Natural killer cell (primary cell): ENCODE data around the gene B3GALT6. TPM values are rescaled to one million over a fixed set of nuclear protein-coding genes. Genes with fewer than 3 reads are reported as not detected.

Source experiments
- ATAC-seq, 3 donors: fragments of 150-1000 bp in 2 of 3; fragments of 200-7000 bp in 1 of 3; cut with Tn5 transposase; 1 replicate in 1 of 3; 2 replicates in 2 of 3; pipeline ENCODE4 v1.10.0; 2021; ENCODE audit warnings: mild to moderate bottlenecking in 2 of 3, moderate library complexity in 2 of 3
- DNase-seq, 2 donors: peaks; one replicate each; pipeline versions ENCODE4 v3.0.0 to v3.0.0-alpha.2; 2013 to 2021; ENCODE audit warnings: mixed read lengths in 1 of 2
- H3K27ac ChIP-seq: one replicate; pipeline ENCODE4 v1.5.1; 2013; ENCODE audit warnings: mild to moderate bottlenecking, low read length
- H3K27me3 ChIP-seq: one replicate; pipeline ENCODE4 v1.6.1; 2013; ENCODE audit warnings: low read length; ENCODE audit not compliant: control insufficient read depth, insufficient read depth
- H3K36me3 ChIP-seq: one replicate; pipeline ENCODE4 v1.6.1; 2013; ENCODE audit warnings: low read length; ENCODE audit not compliant: control insufficient read depth, insufficient read depth
- H3K4me1 ChIP-seq: one replicate; pipeline ENCODE4 v1.6.1; 2013; ENCODE audit warnings: low read length; ENCODE audit not compliant: control insufficient read depth, insufficient read depth
- H3K4me3 ChIP-seq: one replicate; pipeline ENCODE4 v1.5.1; 2013; ENCODE audit warnings: low read length
- H3K9me3 ChIP-seq: one replicate; pipeline ENCODE4 v1.6.1; 2013; ENCODE audit warnings: low read length; ENCODE audit not compliant: control insufficient read depth, insufficient read depth
- H3K27ac Mint-ChIP-seq, 2 donors: one replicate each; pipeline ENCODE4 v1.8.0; 2022; ENCODE audit warnings: mild to moderate bottlenecking in 2 of 2, mixed read lengths in 2 of 2, moderate library complexity in 1 of 2
- H3K27me3 Mint-ChIP-seq, 2 donors: one replicate each; pipeline ENCODE4 v1.8.0; 2022; ENCODE audit warnings: low read depth in 2 of 2, mixed read lengths in 2 of 2
- H3K36me3 Mint-ChIP-seq: one replicate; pipeline ENCODE4 v1.8.0; 2022; ENCODE audit warnings: mixed read lengths
- H3K4me1 Mint-ChIP-seq, 2 donors: one replicate each; pipeline ENCODE4 v1.8.0; 2022; ENCODE audit warnings: mixed read lengths in 2 of 2
- H3K4me3 Mint-ChIP-seq: one replicate; pipeline ENCODE4 v1.8.0; 2022; ENCODE audit warnings: mild to moderate bottlenecking, moderate library complexity, mixed read lengths
- H3K9me3 Mint-ChIP-seq, 2 donors: one replicate each; pipeline ENCODE4 v1.8.0; 2022; ENCODE audit warnings: mixed read lengths in 2 of 2
- WGBS: methylation state at CpG from one replicate; pipeline ENCODE4 v1.1.7; 2013; ENCODE audit warnings: missing lambda C conversion rate; ENCODE audit not compliant: insufficient coverage; 5-methylcytosine and 5-hydroxymethylcytosine counted together
- intact Hi-C: fragments of 100-400 bp; cut with micrococcal nuclease; formaldehyde crosslinking; loops from one replicate; pipeline ENCODE4 v1.14.2; 2022
- total RNA-seq, 4 donors: library from RNA; stranded (reverse); fragments of 120-200 nt in 1 of 4; gene quantifications; one replicate each; pipeline versions ENCODE4 v1.2.3 to v1.2.4, GENCODE V29; 2013 to 2022
- TF ChIP-seq, protein P1 (sequence below): fragments of 200-600 bp; IDR thresholded peaks from one replicate; pipeline ENCODE4 v1.8.0; 2022; ENCODE audit warnings: antibody characterized with exemption

B3GALT6 gene
- total RNA-seq, 3 donors from 2014 or later (not counting 1 experiment from before 2014, with no cell fraction given), result 13.7 to 16.5 (median 16.3) TPM

DNA sequence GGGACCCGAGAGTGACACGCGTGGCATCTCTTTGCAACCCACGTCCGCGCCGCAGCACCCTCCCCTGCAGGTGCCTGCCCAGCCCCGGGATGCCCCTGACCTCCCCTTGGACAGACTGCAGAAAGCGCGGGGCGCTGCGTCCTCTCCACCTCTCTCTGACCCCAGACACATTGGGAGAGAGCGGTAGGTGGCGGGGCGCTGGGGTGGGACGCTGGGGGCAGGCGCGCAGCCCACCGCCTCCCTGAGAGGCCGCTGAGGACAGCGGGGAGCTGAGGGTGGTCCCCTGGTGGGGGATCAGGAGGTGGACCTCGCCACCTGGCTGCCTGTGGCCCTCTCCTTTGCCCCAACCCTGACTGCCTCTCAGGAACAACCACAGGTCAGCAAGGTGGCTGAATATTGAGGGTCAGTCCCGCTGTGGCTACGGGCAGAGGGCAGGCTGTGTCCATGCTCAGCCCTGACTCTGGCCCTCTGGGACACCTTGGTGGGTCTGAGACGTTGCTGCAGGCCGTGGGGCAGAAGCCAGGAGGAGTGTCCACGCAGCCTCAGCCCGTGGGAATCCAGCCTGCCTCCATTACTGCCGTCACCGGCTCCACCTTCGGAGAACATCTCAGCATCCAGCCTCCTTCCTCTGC lies 42.4 kb downstream of the B3GALT6 start:
- no peak for ATAC-seq
- WGBS, result 32% methylated on average over 31 of the region's 31 CpGs

DNA sequence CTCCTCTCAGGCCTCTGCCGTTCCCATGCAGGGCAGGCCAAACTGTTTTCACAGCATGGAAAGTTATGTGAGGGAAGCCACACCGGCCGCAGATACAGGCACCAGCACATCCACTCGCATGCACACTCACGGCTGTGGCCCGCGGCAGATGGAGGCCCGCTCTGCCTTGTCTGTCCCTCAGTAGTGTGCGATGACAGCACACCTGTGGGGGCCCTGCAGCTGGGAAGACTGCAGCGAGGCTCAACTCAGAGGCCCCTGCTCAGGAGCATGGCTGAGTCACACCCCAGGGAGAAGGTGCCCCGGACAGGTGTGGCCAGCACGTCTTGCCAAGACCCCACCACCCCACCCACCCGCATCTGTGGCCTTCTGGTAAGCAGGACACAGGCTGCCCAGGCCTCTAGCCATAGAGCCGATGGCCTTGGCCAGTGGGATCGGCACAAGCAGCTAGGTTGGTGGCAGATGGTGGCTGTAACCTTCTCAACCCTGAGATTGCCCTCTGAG lies 42.9 kb downstream of the B3GALT6 start:
- H3K4me1 Mint-ChIP-seq, result peaks cover 25 to 29% of the 10 kb centered on the region in 2 donors
- ATAC-seq (no peak), DNase-seq (no peak)
- Histone ChIP-seq H3K9me3 (no peaks in the 10 kb centered on the region), H3K27ac (no peak overlapping the region), H3K27me3 (no peaks in the 10 kb centered on the region), H3K36me3 (no peaks in the 10 kb centered on the region), H3K4me1 (peaks cover 40% of the 10 kb centered on the region), H3K4me3 (no peak overlapping the region)
- no peaks in the 10 kb centered on the region for H3K9me3 Mint-ChIP-seq
- intact Hi-C loops, result loop anchor here (5.0 kb wide), 2 partner anchors 32 to 158 kb away; partner anchors contain the start of genes ACAP3, C1orf159 and PUSL1
- WGBS, result 94% methylated on average over 15 of the region's 15 CpGs
- TF ChIP-seq, protein P1, sequence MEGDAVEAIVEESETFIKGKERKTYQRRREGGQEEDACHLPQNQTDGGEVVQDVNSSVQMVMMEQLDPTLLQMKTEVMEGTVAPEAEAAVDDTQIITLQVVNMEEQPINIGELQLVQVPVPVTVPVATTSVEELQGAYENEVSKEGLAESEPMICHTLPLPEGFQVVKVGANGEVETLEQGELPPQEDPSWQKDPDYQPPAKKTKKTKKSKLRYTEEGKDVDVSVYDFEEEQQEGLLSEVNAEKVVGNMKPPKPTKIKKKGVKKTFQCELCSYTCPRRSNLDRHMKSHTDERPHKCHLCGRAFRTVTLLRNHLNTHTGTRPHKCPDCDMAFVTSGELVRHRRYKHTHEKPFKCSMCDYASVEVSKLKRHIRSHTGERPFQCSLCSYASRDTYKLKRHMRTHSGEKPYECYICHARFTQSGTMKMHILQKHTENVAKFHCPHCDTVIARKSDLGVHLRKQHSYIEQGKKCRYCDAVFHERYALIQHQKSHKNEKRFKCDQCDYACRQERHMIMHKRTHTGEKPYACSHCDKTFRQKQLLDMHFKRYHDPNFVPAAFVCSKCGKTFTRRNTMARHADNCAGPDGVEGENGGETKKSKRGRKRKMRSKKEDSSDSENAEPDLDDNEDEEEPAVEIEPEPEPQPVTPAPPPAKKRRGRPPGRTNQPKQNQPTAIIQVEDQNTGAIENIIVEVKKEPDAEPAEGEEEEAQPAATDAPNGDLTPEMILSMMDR, result no peak
- H3K36me3 Mint-ChIP-seq, result no peaks in the 10 kb centered on the region
- no peaks in the 10 kb centered on the region for H3K27me3 Mint-ChIP-seq
- peak overlapping the region; percentile 81 for H3K4me3 Mint-ChIP-seq
- H3K27ac Mint-ChIP-seq, result peak overlapping the region in 1 of 2 donors; percentile 51

More for the DNA sequence above, 42.4 kb downstream of the B3GALT6 start:
- Histone ChIP-seq H3K4me3 (peak overlapping the region; percentile 68), H3K27me3 (no peaks in the 10 kb centered on the region), H3K27ac (peak overlapping the region; percentile 21), H3K36me3 (no peaks in the 10 kb centered on the region), H3K4me1 (peaks cover 40% of the 10 kb centered on the region), H3K9me3 (no peaks in the 10 kb centered on the region)
- no peaks in the 10 kb centered on the region for H3K27me3 Mint-ChIP-seq
- intact Hi-C loops, result loop anchor here (5.0 kb wide), 2 partner anchors 33 to 157 kb away; partner anchors contain the start of genes ACAP3, C1orf159 and PUSL1
- no peak for DNase-seq
- H3K27ac Mint-ChIP-seq, result peak overlapping the region in 1 of 2 donors; percentile 51
- TF ChIP-seq, protein P1, result no peak
- H3K9me3 Mint-ChIP-seq, result no peaks in the 10 kb centered on the region
- H3K36me3 Mint-ChIP-seq, result no peaks in the 10 kb centered on the region
- H3K4me3 Mint-ChIP-seq, result peak overlapping the region; percentile 81
- peaks cover 28 to 34% of the 10 kb centered on the region in 2 donors for H3K4me1 Mint-ChIP-seq

DNA sequence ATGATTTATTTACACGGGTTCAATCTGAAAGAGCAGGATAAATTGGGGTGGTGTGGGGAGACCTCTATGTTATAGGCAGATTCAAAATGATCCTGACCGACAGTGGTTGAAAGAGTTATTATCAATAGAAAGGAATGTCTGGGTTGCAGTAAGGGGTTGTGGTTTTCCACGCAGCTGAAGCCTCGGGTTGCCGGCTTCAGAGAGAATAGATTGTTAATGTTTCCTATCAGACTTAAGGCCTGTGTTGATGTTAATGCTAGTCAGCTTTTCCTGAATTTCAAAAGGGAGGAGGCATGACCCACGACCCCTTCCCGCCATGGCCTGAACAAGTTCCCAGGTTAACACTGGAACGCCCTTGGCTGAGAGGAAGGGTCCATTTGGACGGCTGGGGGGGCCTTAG lies 43.8 kb downstream of the B3GALT6 start:
- no peaks in the 10 kb centered on the region for H3K9me3 Mint-ChIP-seq
- H3K27ac Mint-ChIP-seq, result no peak overlapping the region

More for the DNA sequence above, 43.8 kb downstream of the B3GALT6 start:
- WGBS, result 87% methylated on average over 9 of the region's 9 CpGs
- Histone ChIP-seq H3K4me1 (peaks cover 33% of the 10 kb centered on the region), H3K27me3 (no peaks in the 10 kb centered on the region), H3K9me3 (no peaks in the 10 kb centered on the region), H3K27ac (no peak overlapping the region), H3K4me3 (no peak overlapping the region), H3K36me3 (no peaks in the 10 kb centered on the region)
- peaks cover 17 to 21% of the 10 kb centered on the region in 2 donors for H3K4me1 Mint-ChIP-seq
- intact Hi-C loops, result no loop called here
- TF ChIP-seq, protein P1, result no peak
- H3K4me3 Mint-ChIP-seq, result peak overlapping the region; percentile 72
- no peak for ATAC-seq
- H3K36me3 Mint-ChIP-seq, result no peaks in the 10 kb centered on the region
- H3K27me3 Mint-ChIP-seq, result no peaks in the 10 kb centered on the region
- no peak for DNase-seq
